Heart right ventricle (tissue), 16 donors: ENCODE measurements around the gene PAK1. TPM values are rescaled to one million over a fixed set of nuclear protein-coding genes. Genes with fewer than 3 reads are reported as not detected.

Experiments used
- ATAC-seq, 8 donors: fragments of 200-7000 bp; cut with Tn5 transposase; one replicate each; pipeline ENCODE4 v1.9.1; 2020; ENCODE audit warnings: mild to moderate bottlenecking in 8 of 8, moderate library complexity in 8 of 8, moderate number of reproducible peaks in 1 of 8
- DNase-seq, 2 donors: peaks; one replicate each; pipeline ENCODE4 v3.0.0-alpha.2; 2020
- H3K27ac ChIP-seq, 10 donors: fragments of 200-600 bp; sonication (generic) in 2 of 10; one replicate each; pipeline versions ENCODE4 v1.5.0 to v1.8.0; 2020 to 2022; ENCODE audit warnings: mild to moderate bottlenecking in 3 of 10
- H3K27me3 ChIP-seq, 7 donors: fragments of 200-600 bp; one replicate each; pipeline ENCODE4 v1.8.0; 2021 to 2022; ENCODE audit warnings: mild to moderate bottlenecking in 2 of 7
- H3K36me3 ChIP-seq, 9 donors: fragments of 200-600 bp; sonication (generic) in 1 of 9; one replicate each; pipeline versions ENCODE4 v1.5.0 to v1.8.0; 2020 to 2022; ENCODE audit warnings: mild to moderate bottlenecking in 2 of 9
- H3K4me1 ChIP-seq, 9 donors: fragments of 200-600 bp; sonication (generic) in 1 of 9; one replicate each; pipeline versions ENCODE4 v1.5.0 to v1.8.0; 2020 to 2022; ENCODE audit warnings: mild to moderate bottlenecking in 4 of 9
- H3K4me3 ChIP-seq, 10 donors: fragments of 200-600 bp; sonication (generic) in 2 of 10; one replicate each; pipeline versions ENCODE4 v1.5.0 to v1.8.0; 2020 to 2022; ENCODE audit warnings: mild to moderate bottlenecking in 7 of 10, moderate library complexity in 2 of 10
- H3K9me3 ChIP-seq, 11 donors: fragments of 200-600 bp in 10 of 11; sonication (generic) in 2 of 11; one replicate each; pipeline versions ENCODE4 v1.5.0 to v1.8.0; 2013 to 2022; ENCODE audit warnings: mild to moderate bottlenecking in 2 of 11, control low read depth in 1 of 11, moderate library complexity in 1 of 11
- CTCF ChIP-seq, 9 donors: fragments of 200-600 bp; sonication (generic) in 2 of 9; IDR thresholded peaks; one replicate each; pipeline versions ENCODE4 v1.5.0 to v1.8.0; 2021 to 2022; ENCODE audit warnings: antibody characterized with exemption in 9 of 9, mild to moderate bottlenecking in 5 of 9, moderate library complexity in 1 of 9
- WGBS, 2 donors: extraction: QIAGEN DNeasy Blood & Tissue Kit; methylation state at CpG; one replicate each; pipeline ENCODE4 v1.1.7; 2013; ENCODE audit warnings: inconsistent platforms in 1 of 2; 5-methylcytosine and 5-hydroxymethylcytosine counted together
- intact Hi-C, 10 donors: fragments of 100-400 bp; cut with DNase I; formaldehyde crosslinking; loops; one replicate each; pipeline versions ENCODE4 v1.11.1 to v1.14.2; 2022
- polyA plus RNA-seq, 2 donors: library from polyadenylated mRNA; stranded (reverse); fragments of 200-250 nt; gene quantifications; one replicate each; pipeline ENCODE4 v1.2.3, GENCODE V29; 2013
- total RNA-seq, 10 donors: library from RNA; stranded (reverse); fragmentation: NEBNext Ultra II Directional in 3 of 10; extraction: Animal tissue kit (Norgen Biotek cat#: 25700) in 3 of 10; gene quantifications; one replicate each; pipeline versions ENCODE4 v1.2.1 to v1.2.4, GENCODE V29; 2021 to 2023
- donor health status: Arrhythmogenic right ventricular cardiomyopathy.
- donor health status: ischemic (EF 13 %, LVEDD 7.1; RV severe dilation, severe dysfunction).
- donor health status: healthy with polysubstance abuse.
- donor health status: DM: no; HTN: yes; CAD: no.
- donor health status: DM: no; HTN: no; CAD: no.
- donor health status: ischemic (EF 25% LVEDD 6.9; RV normal size, moderate dysfunction).
- donor health status: ischemic (EF 25% LVEDD 5.7; RV mildly dilated, moderate dysfunction).
- donor health status: healthy.
- donor health status: DM: yes; HTN: yes; CAD: no.
- donor health status: Ischemic cardiomyopathy.
- donor health status: ischemic (EF 35%, LVEDD 5.7; RV mildly dilated, moderate dysfunction).
- donor health status: nonischemic (EF 11% LVEDD 7.7; RV severe dilation, severe dysfunction).
- donor health status: DM: yes; HTN: yes; CAD: no.
- donor health status: PGD.
- donor health status: ischemic (EF 29% LVEDD 5.4; RV normal size, mild dysfunction).
- donor health status: nonischemic (EF 23%, LVEDD 6.1; RV moderate dilation, normal function).

PAK1 gene
- total and polyA plus RNA-seq, 12 donors, result 2.4 to 17.7 (median 6.8) TPM

GRCh38 chr11:77278595-77279506 lies 195.0 kb downstream of the PAK1 start:
- WGBS, 2 donors, result 54 to 75% methylated on average over 2 of the region's 2 CpGs
- Histone ChIP-seq H3K27ac (no peak overlapping the region), H3K9me3 (peaks cover 0 to 9% (median 5%) of the 10 kb centered on the region in 11 donors), H3K4me3 (no peak overlapping the region), H3K4me1 (no peaks in the 10 kb centered on the region), H3K36me3 (no peaks in the 10 kb centered on the region), H3K27me3 (peaks cover 0 to 16% (median 0%) of the 10 kb centered on the region in 7 donors)
- TF ChIP-seq CTCF (IDR thresholded peaks at IDR 0.05), result no peak
- no peak for DNase-seq
- intact Hi-C loops, result no loop called here
- ATAC-seq, result no peak

GRCh38 chr11:77276271-77276670 lies 197.6 kb downstream of the PAK1 start:
- DNase-seq, result no peak
- 58 to 67% methylated on average over 2 of the region's 2 CpGs for WGBS, 2 donors
- Histone ChIP-seq H3K36me3 (no peaks in the 10 kb centered on the region), H3K4me3 (no peak overlapping the region), H3K27me3 (peaks cover 0 to 5% (median 0%) of the 10 kb centered on the region in 7 donors), H3K9me3 (peaks cover 0 to 9% (median 5%) of the 10 kb centered on the region in 11 donors), H3K27ac (no peak overlapping the region), H3K4me1 (no peaks in the 10 kb centered on the region)
- no peak for ATAC-seq
- intact Hi-C loops, result no loop called here
- no peak for TF ChIP-seq CTCF (IDR thresholded peaks at IDR 0.05)

Other genes starting within 250 kb of the PAK1 start
- gene GDPD4, start 172.4 kb downstream of the PAK1 start, total RNA-seq, result not detected
- gene GDPD4, start 172.4 kb downstream of the PAK1 start, polyA plus RNA-seq, result not detected
- 1 to 10 TPM in 3 of 10 donors, under 1 TPM in 7; 0.42 to 2.1 (median 0.87) TPM for gene AQP11, start 115.9 kb upstream of the PAK1 start, total RNA-seq
- gene AQP11, start 115.9 kb upstream of the PAK1 start, polyA plus RNA-seq, result under 1 TPM; 0.22 to 0.52 TPM
- gene CLNS1A, start 163.7 kb upstream of the PAK1 start, total RNA-seq, result 10 to 100 TPM; 66.2 to 85.9 (median 77.3) TPM
- gene CLNS1A, start 163.7 kb upstream of the PAK1 start, polyA plus RNA-seq, result 10 to 100 TPM; 33.0 to 59.7 TPM